Right lobe of liver (tissue), 6 donors: ENCODE results near the gene SLC9B1. TPM values are rescaled to one million over a fixed set of nuclear protein-coding genes. Genes with fewer than 3 reads are reported as not detected.
A peak's percentile ranks its signal among the peaks of the same experiment; 100 is the strongest.
"Not testable (repeated sequence)": the region's sequence is repeated elsewhere in the genome, so short reads cannot be mapped to it uniquely, and the experiment has no call there.

Experiments
- ATAC-seq, 4 donors: fragments of 200-7000 bp; cut with Tn5 transposase; one replicate each; pipeline ENCODE4 v1.9.1; 2020; ENCODE audit warnings: mild to moderate bottlenecking in 4 of 4, moderate library complexity in 4 of 4
- DNase-seq, 3 donors: peaks; one replicate each; pipeline ENCODE4 v3.0.0-alpha.2; 2020
- H3K27ac ChIP-seq, 3 donors: fragments of 200-600 bp; one replicate each; pipeline ENCODE4 v1.8.0; 2022
- H3K27me3 ChIP-seq, 2 donors: fragments of 200-600 bp; one replicate each; pipeline ENCODE4 v1.8.0; 2022
- H3K36me3 ChIP-seq, 4 donors: fragments of 200-600 bp; sonication (generic) in 1 of 4; one replicate each; pipeline versions ENCODE4 v1.5.1 to v1.8.0; 2017 to 2022; ENCODE audit warnings: control low read depth in 1 of 4
- H3K4me1 ChIP-seq, 4 donors: fragments of 200-600 bp; sonication (generic) in 1 of 4; one replicate each; pipeline versions ENCODE4 v1.5.1 to v1.8.0; 2017 to 2022; ENCODE audit warnings: control low read depth in 1 of 4
- H3K4me3 ChIP-seq, 3 donors: fragments of 200-600 bp; one replicate each; pipeline ENCODE4 v1.8.0; 2022
- H3K9me3 ChIP-seq, 4 donors: fragments of 200-600 bp; sonication (generic) in 1 of 4; one replicate each; pipeline versions ENCODE4 v1.5.1 to v1.8.0; 2017 to 2022; ENCODE audit warnings: control low read depth in 1 of 4
- POLR2A ChIP-seq: fragments of 450-650 bp; IDR thresholded peaks from one replicate; pipeline ENCODE4 v1.6.1; 2017; ENCODE audit warnings: antibody characterized with exemption, mild to moderate bottlenecking
- WGBS: methylation state at CpG from one replicate; pipeline ENCODE4 v1.1.6; 2018; ENCODE audit warnings: low coverage, low lambda C conversion rate; ENCODE audit not compliant: insufficient coverage; ENCODE audit errors: missing lambda C conversion rate; 5-methylcytosine and 5-hydroxymethylcytosine counted together
- intact Hi-C, 2 donors: fragments of 100-400 bp; cut with DNase I; formaldehyde crosslinking; loops; one replicate each; pipeline versions ENCODE4 v1.11.2 to v1.14.1; 2022
- total RNA-seq, 6 experiments: library from RNA; depleted of rRNA in 2 of 6; stranded (reverse); fragments of >200 nt in 2 of 6; fragmentation: NEBNext Ultra II Directional in 3 of 6; extraction: Animal tissue kit (Norgen Biotek cat#: 25700) in 3 of 6; gene quantifications; one replicate each; pipeline versions ENCODE4 v1.1.0 to v1.2.4, GENCODE V29; 2016 to 2023
- TF ChIP-seq, protein P1 (sequence below), 4 donors: fragments of 200-600 bp in 3 of 4; fragments of 450-650 bp in 1 of 4; IDR thresholded peaks; one replicate each; pipeline versions ENCODE4 v1.5.1 to v1.8.0; 2016 to 2022; ENCODE audit warnings: antibody characterized with exemption in 4 of 4, mild to moderate bottlenecking in 2 of 4
- donor health status: DM: no; HTN: yes; CAD: no.
- donor health status: DM: no; HTN: no; CAD: no.
- donor health status: DM: no; HTN: no; CAD: no.
- donor health status: DM: no; HTN: yes; CAD: no.
- donor health status: DM: no; HTN: yes; CAD: no.

Gene SLC9B1
- total RNA-seq, 6 experiments from 2014 or later = 0.24 to 0.56 (median 0.51) TPM; not detected in 2

DNA sequence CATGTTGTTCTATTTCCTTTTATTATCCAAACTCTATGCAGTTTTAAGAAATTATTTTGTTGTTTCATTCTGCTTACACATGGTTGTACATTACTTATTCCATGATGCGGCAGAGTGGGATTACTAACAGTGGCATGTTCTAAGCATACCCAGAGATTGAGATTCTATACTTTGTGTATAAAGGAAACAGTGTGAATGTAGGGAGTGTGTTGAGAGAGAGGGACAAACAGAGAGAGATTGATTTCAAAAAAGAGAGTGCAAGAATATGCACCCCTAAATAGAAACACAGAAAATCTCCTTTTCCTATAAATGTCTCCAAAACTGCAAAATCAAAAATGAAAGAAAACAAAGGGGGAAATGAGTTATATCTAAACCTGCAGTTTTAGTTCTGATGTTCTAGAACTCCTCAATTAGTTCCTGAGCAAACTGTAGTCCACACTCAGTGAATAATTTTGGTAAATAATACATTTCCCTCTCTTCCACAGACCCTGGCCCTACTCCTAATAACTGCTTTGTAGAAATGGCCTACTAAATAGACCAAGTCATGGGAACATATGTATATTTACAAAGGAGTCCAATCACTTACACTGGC, 31.0 kb downstream of the SLC9B1 start:
- ATAC-seq (no peak), DNase-seq (no peak)
- 100% methylated on average over 1 of the region's 1 CpG for WGBS
- Histone ChIP-seq H3K9me3 (no peaks in the 10 kb centered on the region), H3K4me1 (no peaks in the 10 kb centered on the region), H3K4me3 (no peak overlapping the region), H3K27me3 (no peaks in the 10 kb centered on the region), H3K36me3 (no peaks in the 10 kb centered on the region), H3K27ac (no peak overlapping the region)
- intact Hi-C loops = no loop called here
- TF ChIP-seq, protein P1, sequence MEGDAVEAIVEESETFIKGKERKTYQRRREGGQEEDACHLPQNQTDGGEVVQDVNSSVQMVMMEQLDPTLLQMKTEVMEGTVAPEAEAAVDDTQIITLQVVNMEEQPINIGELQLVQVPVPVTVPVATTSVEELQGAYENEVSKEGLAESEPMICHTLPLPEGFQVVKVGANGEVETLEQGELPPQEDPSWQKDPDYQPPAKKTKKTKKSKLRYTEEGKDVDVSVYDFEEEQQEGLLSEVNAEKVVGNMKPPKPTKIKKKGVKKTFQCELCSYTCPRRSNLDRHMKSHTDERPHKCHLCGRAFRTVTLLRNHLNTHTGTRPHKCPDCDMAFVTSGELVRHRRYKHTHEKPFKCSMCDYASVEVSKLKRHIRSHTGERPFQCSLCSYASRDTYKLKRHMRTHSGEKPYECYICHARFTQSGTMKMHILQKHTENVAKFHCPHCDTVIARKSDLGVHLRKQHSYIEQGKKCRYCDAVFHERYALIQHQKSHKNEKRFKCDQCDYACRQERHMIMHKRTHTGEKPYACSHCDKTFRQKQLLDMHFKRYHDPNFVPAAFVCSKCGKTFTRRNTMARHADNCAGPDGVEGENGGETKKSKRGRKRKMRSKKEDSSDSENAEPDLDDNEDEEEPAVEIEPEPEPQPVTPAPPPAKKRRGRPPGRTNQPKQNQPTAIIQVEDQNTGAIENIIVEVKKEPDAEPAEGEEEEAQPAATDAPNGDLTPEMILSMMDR (IDR thresholded peaks at IDR 0.05) = no peak
- no peak for TF ChIP-seq POLR2A

DNA sequence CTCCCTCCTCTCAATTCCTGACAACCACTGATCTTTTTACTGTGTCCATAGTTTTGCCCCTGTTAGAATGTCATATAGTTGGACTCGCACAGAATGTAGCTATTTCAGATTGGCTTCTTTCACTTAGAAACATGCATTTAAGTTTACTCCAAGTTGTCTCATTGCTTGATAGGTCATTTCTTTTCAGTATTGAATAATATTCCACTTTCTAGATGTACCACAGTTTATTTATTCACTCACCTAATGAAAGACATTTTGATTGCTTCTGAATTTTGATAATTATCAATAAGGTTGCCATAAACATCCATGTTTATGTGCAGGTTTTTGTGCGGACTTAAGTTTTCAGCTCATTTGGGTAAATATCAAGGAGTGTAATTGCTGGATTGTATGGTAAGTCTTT, 38.5 kb downstream of the SLC9B1 start:
- Histone ChIP-seq H3K4me1 (no peaks in the 10 kb centered on the region), H3K36me3 (no peaks in the 10 kb centered on the region), H3K27me3 (no peaks in the 10 kb centered on the region), H3K9me3 (no peaks in the 10 kb centered on the region), H3K4me3 (no peak overlapping the region), H3K27ac (no peak overlapping the region)
- no peak for TF ChIP-seq POLR2A
- TF ChIP-seq, protein P1 (IDR thresholded peaks at IDR 0.05) = no peak
- DNase-seq = no peak
- WGBS = 93% methylated on average over 2 of the region's 2 CpGs
- no peak for ATAC-seq
- intact Hi-C loops = no loop called here

DNA sequence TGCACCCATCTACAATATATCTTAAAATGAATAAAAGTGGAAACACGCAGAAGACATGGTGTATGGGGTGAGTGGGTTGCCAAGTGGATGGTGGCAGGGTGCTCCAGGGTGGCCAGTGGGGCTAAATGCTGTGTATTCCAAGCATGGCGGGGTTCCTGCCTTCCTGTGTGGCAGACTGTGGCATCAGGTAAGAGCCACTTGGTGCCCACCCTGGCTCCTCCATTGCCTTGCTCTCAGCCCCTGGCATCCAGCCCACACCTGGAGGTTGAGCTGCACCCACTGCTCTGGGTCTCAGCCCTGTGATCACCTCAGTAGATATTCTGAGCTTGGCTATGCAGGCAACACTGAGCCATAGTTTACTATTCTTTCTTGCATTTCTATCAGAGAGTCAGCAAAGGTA, 57.7 kb downstream of the SLC9B1 start:
- ATAC-seq, H3K27me3 ChIP-seq, H3K4me1 ChIP-seq, H3K27ac ChIP-seq, intact Hi-C loops, H3K36me3 ChIP-seq, H3K4me3 ChIP-seq, H3K9me3 ChIP-seq: not testable (repeated sequence)
- WGBS = 92% methylated on average over 1 of the region's 2 CpGs
- DNase-seq = peak in 1 of 3 donors; percentile 13

DNA sequence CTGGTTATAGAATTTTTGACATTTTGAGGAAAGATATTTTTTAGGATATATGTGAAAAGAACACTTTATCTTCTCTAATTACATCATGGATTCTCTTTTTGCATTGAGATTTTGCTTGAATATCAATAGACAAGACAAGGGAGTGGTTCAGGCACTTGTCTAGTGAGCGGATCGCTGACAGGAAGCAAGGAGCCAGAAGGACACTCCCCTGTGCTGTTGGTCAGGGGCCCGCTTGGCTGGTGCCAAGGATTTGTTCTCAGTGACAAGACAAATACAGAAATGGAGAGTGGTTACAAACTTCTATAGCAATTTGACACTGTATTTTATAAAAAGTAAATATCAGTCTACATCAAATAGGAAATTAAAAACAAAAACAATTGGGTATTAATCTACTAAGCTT, 60.0 kb downstream of the SLC9B1 start:
- ATAC-seq = no peak
- TF ChIP-seq, protein P1 (IDR thresholded peaks at IDR 0.05) = no peak
- no peak for TF ChIP-seq POLR2A
- no peaks in the 10 kb centered on the region for H3K9me3 ChIP-seq
- no peak overlapping the region for H3K27ac ChIP-seq
- intact Hi-C loops = no loop called here
- H3K4me3 ChIP-seq = no peak overlapping the region
- H3K27me3 ChIP-seq = no peaks in the 10 kb centered on the region
- no peaks in the 10 kb centered on the region for H3K36me3 ChIP-seq
- no peaks in the 10 kb centered on the region for H3K4me1 ChIP-seq
- WGBS = 85% methylated on average over 3 of the region's 3 CpGs
- no peak for DNase-seq

DNA sequence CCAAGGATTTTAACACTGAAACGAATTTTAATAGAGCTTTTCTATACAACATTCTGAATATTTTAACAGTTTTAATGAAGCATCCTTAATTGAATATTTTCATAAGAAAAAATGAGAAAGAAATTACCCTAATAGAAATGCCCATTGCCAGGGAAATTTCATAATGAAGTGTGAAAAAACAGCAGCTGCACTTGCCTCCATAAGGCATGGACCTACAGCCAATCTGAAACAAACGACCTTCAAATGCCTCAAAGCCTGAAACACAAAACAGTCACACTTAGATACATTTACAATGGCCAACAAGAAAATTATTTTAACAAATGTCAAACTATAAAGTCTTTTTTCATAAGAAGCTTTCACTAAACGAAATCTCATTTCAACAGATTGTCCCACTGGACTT, 74.4 kb downstream of the SLC9B1 start:
- intact Hi-C loops = no loop called here
- ATAC-seq = no peak
- H3K27me3 ChIP-seq = no peaks in the 10 kb centered on the region
- H3K9me3 ChIP-seq = no peaks in the 10 kb centered on the region
- H3K4me3 ChIP-seq = no peak overlapping the region
- H3K4me1 ChIP-seq = no peaks in the 10 kb centered on the region
- no peak overlapping the region for H3K27ac ChIP-seq
- no peaks in the 10 kb centered on the region for H3K36me3 ChIP-seq
- DNase-seq = no peak
- 47% methylated on average over 3 of the region's 3 CpGs for WGBS
- TF ChIP-seq, protein P1 (IDR thresholded peaks at IDR 0.05) = no peak

DNA sequence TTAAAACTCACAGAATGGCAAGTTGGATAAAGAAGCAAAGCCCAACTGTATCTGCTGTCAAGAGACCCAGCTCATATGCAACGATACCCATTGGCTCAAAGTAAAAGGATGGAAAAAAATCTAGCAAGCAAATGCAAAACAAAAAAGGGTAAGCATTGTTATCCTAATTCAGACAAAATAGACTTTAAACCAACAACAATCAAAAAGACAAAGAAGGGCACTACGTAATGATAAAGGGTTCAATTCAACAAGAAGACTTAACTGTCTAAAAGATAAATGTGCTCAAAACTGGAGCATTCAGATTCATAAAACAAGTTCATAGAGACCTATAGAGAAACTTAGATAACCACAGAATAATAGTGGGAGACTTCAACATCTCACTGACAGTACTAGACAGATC, 81.4 kb downstream of the SLC9B1 start:
- 76% methylated on average over 2 of the region's 2 CpGs for WGBS
- ATAC-seq, H3K4me3 ChIP-seq, H3K9me3 ChIP-seq, H3K4me1 ChIP-seq, H3K27ac ChIP-seq, H3K27me3 ChIP-seq, DNase-seq, H3K36me3 ChIP-seq, intact Hi-C loops: not testable (repeated sequence)
